ENCODE measurements around the gene GATA6. TPM values are rescaled to one million over a fixed set of nuclear protein-coding genes. Genes with fewer than 3 reads are reported as not detected.

GATA6 gene
- total and polyA plus RNA-seq, 7 donors: 0.27 to 0.92 (median 0.53) TPM

DNA sequence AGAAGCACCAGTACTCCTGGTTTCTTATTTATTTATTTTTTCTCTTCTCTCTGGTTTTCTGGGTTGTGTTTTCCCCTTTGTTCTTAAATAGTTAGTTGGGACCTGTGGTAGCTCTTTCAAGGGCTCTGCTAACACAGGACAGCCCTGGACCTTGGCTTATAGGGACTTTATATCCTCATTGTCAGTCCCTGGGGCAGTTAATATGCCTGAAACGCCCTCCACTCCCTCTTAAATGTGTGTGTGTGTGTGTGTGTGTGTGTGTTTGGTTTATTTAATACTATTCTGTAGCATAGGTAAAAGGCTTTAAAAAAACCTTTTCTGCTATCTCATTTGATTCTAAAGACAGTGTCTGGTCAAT lies 54.6 kb downstream of the GATA6 start:
- TF ChIP-seq, protein P1, sequence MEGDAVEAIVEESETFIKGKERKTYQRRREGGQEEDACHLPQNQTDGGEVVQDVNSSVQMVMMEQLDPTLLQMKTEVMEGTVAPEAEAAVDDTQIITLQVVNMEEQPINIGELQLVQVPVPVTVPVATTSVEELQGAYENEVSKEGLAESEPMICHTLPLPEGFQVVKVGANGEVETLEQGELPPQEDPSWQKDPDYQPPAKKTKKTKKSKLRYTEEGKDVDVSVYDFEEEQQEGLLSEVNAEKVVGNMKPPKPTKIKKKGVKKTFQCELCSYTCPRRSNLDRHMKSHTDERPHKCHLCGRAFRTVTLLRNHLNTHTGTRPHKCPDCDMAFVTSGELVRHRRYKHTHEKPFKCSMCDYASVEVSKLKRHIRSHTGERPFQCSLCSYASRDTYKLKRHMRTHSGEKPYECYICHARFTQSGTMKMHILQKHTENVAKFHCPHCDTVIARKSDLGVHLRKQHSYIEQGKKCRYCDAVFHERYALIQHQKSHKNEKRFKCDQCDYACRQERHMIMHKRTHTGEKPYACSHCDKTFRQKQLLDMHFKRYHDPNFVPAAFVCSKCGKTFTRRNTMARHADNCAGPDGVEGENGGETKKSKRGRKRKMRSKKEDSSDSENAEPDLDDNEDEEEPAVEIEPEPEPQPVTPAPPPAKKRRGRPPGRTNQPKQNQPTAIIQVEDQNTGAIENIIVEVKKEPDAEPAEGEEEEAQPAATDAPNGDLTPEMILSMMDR (IDR thresholded peaks at IDR 0.05): no peak
- Histone ChIP-seq H3K27me3 (ENCODE audit: insufficient read depth in 3 of 3, low read length in 2 of 3) (peaks cover 0 to 4% (median 0%) of the 10 kb centered on the region in 3 donors), H3K4me1 (no peaks in the 10 kb centered on the region), H3K27ac (no peak overlapping the region), H3K9me3 (no peaks in the 10 kb centered on the region), H3K4me3 (no peak overlapping the region), H3K36me3 (ENCODE audit: insufficient read depth in 1 of 2, low read depth in 1 of 2) (no peaks in the 10 kb centered on the region)
- no peak for DNase-seq
- 57 to 61% (median 59%) methylated on average over 1 of the region's 1 CpG for WGBS, 3 donors
- no peak for ATAC-seq
- intact Hi-C loops (cut with DNase I): no loop called here

DNA sequence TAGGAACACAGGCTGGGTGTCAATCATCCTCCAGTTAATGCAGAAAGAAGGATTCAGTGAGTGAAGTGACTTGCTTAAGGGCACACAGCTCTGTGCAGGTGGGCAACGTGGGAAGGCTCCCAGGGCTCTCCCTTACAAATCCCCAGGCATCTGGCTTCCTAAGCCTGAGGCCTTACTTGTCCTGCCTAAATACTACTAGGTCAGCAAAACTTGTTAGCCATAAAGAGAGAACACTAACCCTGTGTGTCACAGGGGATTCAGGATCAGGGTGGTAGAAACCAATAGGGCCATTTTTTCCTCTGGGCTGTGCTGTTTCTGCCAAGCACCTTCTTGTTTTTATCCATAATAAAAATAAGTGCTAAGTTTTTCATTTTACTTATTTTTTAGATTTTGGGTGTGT lies 55.0 kb downstream of the GATA6 start:
- DNase-seq (no peak), ATAC-seq (no peak)
- H3K9me3 ChIP-seq: no peaks in the 10 kb centered on the region
- intact Hi-C loops (cut with DNase I): no loop called here
- peaks cover 0 to 6% (median 0%) of the 10 kb centered on the region in 3 donors for H3K27me3 ChIP-seq (ENCODE audit: insufficient read depth in 3 of 3, low read length in 2 of 3)
- no peak overlapping the region for H3K27ac ChIP-seq
- H3K36me3 ChIP-seq (ENCODE audit: insufficient read depth in 1 of 2, low read depth in 1 of 2): no peaks in the 10 kb centered on the region
- TF ChIP-seq, protein P1 (IDR thresholded peaks at IDR 0.05): no peak
- H3K4me1 ChIP-seq: no peaks in the 10 kb centered on the region
- H3K4me3 ChIP-seq: no peak overlapping the region
- 42 to 63% (median 56%) methylated on average over 1 of the region's 1 CpG for WGBS, 3 donors

DNA sequence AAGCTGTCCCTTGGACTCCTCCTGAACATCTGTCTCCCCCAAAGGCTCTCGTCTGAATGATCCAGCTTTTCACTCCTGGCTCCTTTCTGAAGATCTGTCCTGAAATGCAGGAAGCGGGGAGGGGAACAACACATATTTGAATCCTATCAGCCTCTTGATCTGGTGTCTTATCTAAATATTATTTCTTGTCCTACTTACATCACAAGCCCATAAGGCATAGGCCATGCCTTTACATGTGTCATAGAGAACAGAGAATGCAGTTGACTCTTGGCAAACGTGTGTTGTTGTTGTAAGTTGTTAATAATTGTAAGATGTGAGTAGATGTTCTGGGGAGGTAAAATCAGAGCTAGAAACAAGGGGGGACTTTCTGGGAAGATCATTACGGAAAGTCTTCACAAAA lies 57.4 kb downstream of the GATA6 start:
- Histone ChIP-seq H3K27ac (no peak overlapping the region), H3K4me1 (no peaks in the 10 kb centered on the region), H3K9me3 (no peaks in the 10 kb centered on the region), H3K4me3 (no peak overlapping the region), H3K27me3 (ENCODE audit: insufficient read depth in 3 of 3, low read length in 2 of 3) (peaks cover 0 to 6% (median 0%) of the 10 kb centered on the region in 3 donors), H3K36me3 (ENCODE audit: insufficient read depth in 1 of 2, low read depth in 1 of 2) (no peaks in the 10 kb centered on the region)
- DNase-seq: no peak
- TF ChIP-seq, protein P1 (IDR thresholded peaks at IDR 0.05): no peak
- ATAC-seq: no peak
- WGBS, 3 donors: 66 to 69% (median 68%) methylated on average over 4 of the region's 4 CpGs
- intact Hi-C loops (cut with DNase I): no loop called here

DNA sequence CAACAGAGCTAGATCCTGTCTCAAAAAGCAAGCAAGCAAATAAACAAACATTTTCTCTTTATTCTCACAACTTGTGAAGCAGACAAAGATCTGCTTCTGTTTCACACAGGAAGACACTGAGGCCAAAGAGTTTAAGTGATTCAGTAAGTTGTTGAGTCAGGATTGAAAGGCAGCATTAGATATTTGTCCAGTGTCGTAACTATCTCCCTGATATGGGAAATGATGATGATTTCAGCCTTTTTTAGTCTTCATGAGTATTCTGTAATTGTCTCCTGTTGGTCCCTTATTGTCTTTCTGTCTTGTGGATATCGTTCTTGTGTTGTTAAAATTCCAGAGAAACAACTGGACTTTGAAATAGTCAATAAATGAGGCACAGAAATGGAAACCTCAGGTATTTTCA lies 59.6 kb downstream of the GATA6 start:
- TF ChIP-seq, protein P1 (IDR thresholded peaks at IDR 0.05): no peak
- H3K27ac ChIP-seq: no peak overlapping the region
- H3K27me3 ChIP-seq (ENCODE audit: insufficient read depth in 3 of 3, low read length in 2 of 3): peaks cover 0 to 6% (median 0%) of the 10 kb centered on the region in 3 donors
- WGBS, 3 donors: 71 to 80% (median 75%) methylated on average over 2 of the region's 2 CpGs
- intact Hi-C loops (cut with DNase I): no loop called here
- H3K4me1 ChIP-seq: no peaks in the 10 kb centered on the region
- no peaks in the 10 kb centered on the region for H3K9me3 ChIP-seq
- no peak for DNase-seq
- ATAC-seq: no peak
- no peak overlapping the region for H3K4me3 ChIP-seq
- no peaks in the 10 kb centered on the region for H3K36me3 ChIP-seq (ENCODE audit: insufficient read depth in 1 of 2, low read depth in 1 of 2)

DNA sequence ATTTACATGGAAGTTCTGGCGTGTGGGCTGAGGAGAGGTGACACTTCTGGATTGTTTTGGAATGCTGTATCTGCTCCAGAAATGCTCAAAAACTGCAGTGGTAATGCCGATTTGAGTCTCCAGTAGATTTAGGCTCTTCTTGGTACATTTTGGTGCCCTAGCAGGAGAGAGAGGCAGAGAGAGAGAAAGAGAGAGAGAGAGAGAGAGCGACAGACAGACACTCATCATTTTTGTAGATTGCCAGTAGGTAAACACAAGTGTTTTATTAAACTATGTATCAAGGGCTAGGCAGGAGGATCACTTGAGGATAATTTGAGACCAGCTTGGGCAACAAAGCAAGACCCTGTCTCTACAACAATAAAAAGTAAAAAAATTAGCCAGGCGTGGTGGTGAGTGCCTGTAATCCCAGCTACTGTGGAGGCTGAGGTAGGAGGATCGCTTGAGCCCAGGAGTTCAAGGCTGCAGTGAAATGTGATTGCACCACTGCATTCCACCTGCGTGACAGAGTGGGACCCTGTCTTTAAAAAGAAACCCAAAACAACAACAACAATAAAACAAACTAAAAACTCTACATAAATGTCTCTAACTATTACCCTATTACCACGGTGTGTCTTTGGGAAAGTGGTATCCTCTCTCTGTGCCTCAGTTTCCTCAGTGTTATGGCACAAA lies 60.2 kb downstream of the GATA6 start:
- ATAC-seq: no peak
- no peak overlapping the region for H3K4me3 ChIP-seq
- peaks cover 0 to 6% (median 0%) of the 10 kb centered on the region in 3 donors for H3K27me3 ChIP-seq (ENCODE audit: insufficient read depth in 3 of 3, low read length in 2 of 3)
- no peak for DNase-seq
- 80 to 85% (median 84%) methylated on average over 7 of the region's 7 CpGs for WGBS, 3 donors
- TF ChIP-seq, protein P1 (IDR thresholded peaks at IDR 0.05): no peak
- H3K4me1 ChIP-seq: no peaks in the 10 kb centered on the region
- no peak overlapping the region for H3K27ac ChIP-seq
- no peaks in the 10 kb centered on the region for H3K9me3 ChIP-seq
- no peaks in the 10 kb centered on the region for H3K36me3 ChIP-seq (ENCODE audit: insufficient read depth in 1 of 2, low read depth in 1 of 2)
- intact Hi-C loops (cut with DNase I): no loop called here
